ENCODE results near the gene FBXO31.

GRCh38 chr16:87312008-87312407 is 71.6 kb downstream of the FBXO31 start:
- TF ChIP-seq RCOR1 (conservative IDR thresholded peaks at IDR 0.05; ENCODE audit: low read depth, low read length): no peak
- no peak for TF ChIP-seq BRCA1 (IDR thresholded peaks at IDR 0.05; ENCODE audit: low read depth, low read length)
- no peak for TF ChIP-seq NR2C2 (IDR thresholded peaks at IDR 0.05; ENCODE audit: borderline replicate concordance, control insufficient read depth, insufficient read length, low read depth)
- TF ChIP-seq GABPA (IDR thresholded peaks at IDR 0.05; ENCODE audit: low read depth): no peak
